ENCODE data around the gene CPPED1. TPM values are rescaled to one million over a fixed set of nuclear protein-coding genes. Genes with fewer than 3 reads are reported as not detected.

CPPED1 gene
- total and polyA plus RNA-seq, 7 donors = 9.5 to 23.8 (median 11.1) TPM

DNA sequence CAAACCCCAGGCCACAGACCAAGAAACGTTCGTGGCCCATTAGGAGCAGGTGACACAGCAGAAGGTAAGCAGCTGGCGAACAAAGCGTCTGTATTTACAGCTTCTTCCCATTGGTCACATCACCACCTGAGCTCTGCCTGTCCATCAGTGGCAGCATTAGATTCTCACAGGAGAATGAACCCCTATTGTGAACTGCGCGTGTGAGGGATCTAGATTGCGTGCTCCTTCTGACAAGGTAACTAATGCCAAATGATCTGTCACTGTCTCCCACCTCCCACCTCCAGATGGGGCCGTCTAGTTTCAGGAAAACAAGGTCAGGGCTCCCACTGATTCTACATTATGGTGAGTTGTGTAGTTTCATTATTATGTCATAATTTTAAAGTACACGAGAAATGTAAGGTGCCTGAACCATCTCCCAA lies 186.3 kb downstream of the CPPED1 start:
- H3K36me3 ChIP-seq = no peaks in the 10 kb centered on the region
- H3K4me3 ChIP-seq = no peak overlapping the region
- 68 to 76% methylated on average over 9 of the region's 9 CpGs for WGBS, 2 donors
- no peak for DNase-seq
- no peaks in the 10 kb centered on the region for H3K27me3 ChIP-seq
- TF ChIP-seq CTCF (IDR thresholded peaks at IDR 0.05) (no peak), POLR2A (IDR thresholded peaks at IDR 0.05) (no peak), POLR2AphosphoS5 (IDR thresholded peaks at IDR 0.05) (no peak), EP300 (IDR thresholded peaks at IDR 0.05) (no peak)
- H3K9me3 ChIP-seq = no peaks in the 10 kb centered on the region
- no peak overlapping the region for H3K27ac ChIP-seq
- H3K4me1 ChIP-seq = no peaks in the 10 kb centered on the region
- intact Hi-C loops (cut with DNase I) = no loop called here

- TF ChIP-seq EP300 (IDR thresholded peaks at IDR 0.05) (no peak), POLR2A (IDR thresholded peaks at IDR 0.05) (no peak), CTCF (IDR thresholded peaks at IDR 0.05) (no peak)
- no peak overlapping the region for H3K27ac ChIP-seq
- no peaks in the 10 kb centered on the region for H3K27me3 ChIP-seq
- intact Hi-C loops (cut with DNase I) = no loop called here
- H3K4me1 ChIP-seq = no peaks in the 10 kb centered on the region
- 86 to 92% methylated on average over 7 of the region's 7 CpGs for WGBS, 2 donors
- no peaks in the 10 kb centered on the region for H3K9me3 ChIP-seq
- no peaks in the 10 kb centered on the region for H3K36me3 ChIP-seq
- no peak overlapping the region for H3K4me3 ChIP-seq
- no peak for DNase-seq
Measured at GRCh38 chr16:12614662-12615278, 188.9 kb downstream of the CPPED1 start.

DNA sequence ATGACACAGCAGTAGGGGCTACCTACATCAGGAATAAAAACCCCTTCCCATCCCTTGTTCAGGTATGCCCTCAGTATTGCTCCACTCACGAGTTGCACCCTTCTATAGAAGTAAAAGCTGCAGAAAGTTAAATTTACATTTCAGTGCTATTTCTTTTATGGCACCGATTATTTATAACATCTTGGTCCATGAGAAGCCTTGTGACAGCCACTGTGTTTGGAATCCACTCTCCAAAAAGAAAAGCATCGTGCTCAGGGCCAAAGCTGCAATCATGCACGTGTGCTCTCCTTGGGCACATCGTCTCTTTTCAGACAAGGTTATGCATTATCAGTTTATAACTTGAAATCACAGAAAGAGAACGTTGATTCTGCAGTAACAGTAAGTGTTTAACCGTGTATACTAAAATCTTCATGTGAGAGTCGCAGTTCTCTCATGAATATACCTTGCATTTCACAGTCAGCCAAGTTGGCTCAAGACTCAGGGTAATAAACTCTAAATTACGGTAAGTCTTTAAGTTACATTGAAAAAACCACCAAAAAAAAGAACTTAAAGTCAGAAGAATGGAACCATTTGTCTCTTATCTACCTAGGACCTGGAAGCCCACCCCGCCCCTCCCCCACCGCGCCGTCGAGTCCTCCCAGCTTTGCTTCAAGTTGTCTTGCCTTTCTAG lies 189.6 kb downstream of the CPPED1 start:
- no peaks in the 10 kb centered on the region for H3K36me3 ChIP-seq
- intact Hi-C loops (cut with DNase I) = no loop called here
- no peak for TF ChIP-seq POLR2A (IDR thresholded peaks at IDR 0.05)
- TF ChIP-seq POLR2AphosphoS5 (IDR thresholded peaks at IDR 0.05) = no peak
- TF ChIP-seq EP300 (IDR thresholded peaks at IDR 0.05) = no peak
- no peak for TF ChIP-seq CTCF (IDR thresholded peaks at IDR 0.05)
- no peak overlapping the region for H3K4me3 ChIP-seq
- no peaks in the 10 kb centered on the region for H3K27me3 ChIP-seq
- no peak overlapping the region for H3K27ac ChIP-seq
- no peaks in the 10 kb centered on the region for H3K4me1 ChIP-seq
- H3K9me3 ChIP-seq = no peaks in the 10 kb centered on the region
- no peak for DNase-seq
- 83 to 88% methylated on average over 14 of the region's 14 CpGs for WGBS, 2 donors

- intact Hi-C loops (cut with DNase I) = no loop called here
- no peak overlapping the region for H3K4me3 ChIP-seq
- no peaks in the 10 kb centered on the region for H3K9me3 ChIP-seq
- 31 to 35% methylated on average over 15 of the region's 15 CpGs for WGBS, 2 donors
- no peaks in the 10 kb centered on the region for H3K27me3 ChIP-seq
- DNase-seq = no peak
- no peaks in the 10 kb centered on the region for H3K4me1 ChIP-seq
- no peak overlapping the region for H3K27ac ChIP-seq
- no peaks in the 10 kb centered on the region for H3K36me3 ChIP-seq
- TF ChIP-seq POLR2A (IDR thresholded peaks at IDR 0.05) (no peak), EP300 (IDR thresholded peaks at IDR 0.05) (no peak), POLR2AphosphoS5 (IDR thresholded peaks at IDR 0.05) (no peak), CTCF (IDR thresholded peaks at IDR 0.05) (no peak)
Measured at GRCh38 chr16:12613131-12613991, 190.3 kb downstream of the CPPED1 start.

Data from sigmoid colon (tissue), 7 donors.